ENCODE measurements around the gene TPSB2. TPM values are rescaled to one million over a fixed set of nuclear protein-coding genes. Genes with fewer than 3 reads are reported as not detected.

The TPSB2 gene
- total RNA-seq, 1 experiment from 2014 or later = not detected

DNA sequence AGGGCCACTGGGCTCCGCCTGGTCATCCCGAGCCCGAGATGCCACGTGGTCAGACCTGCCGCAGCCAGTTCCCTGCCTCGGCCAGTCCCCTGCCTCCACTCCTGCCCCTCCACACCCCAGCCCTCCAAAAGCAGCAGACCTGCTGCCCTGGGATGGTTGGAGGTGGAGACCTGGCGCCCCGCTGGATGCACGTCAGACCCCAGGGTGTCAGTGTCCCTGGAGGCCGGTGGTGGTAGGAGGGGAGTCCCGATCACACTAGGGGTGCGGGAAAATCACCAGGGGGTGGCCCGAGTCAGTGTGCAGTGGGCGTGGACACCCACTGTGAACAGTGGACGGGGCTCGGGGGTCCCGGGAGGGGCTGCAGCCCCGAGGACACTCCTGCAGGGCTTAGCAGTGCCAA lies 31.8 kb downstream of the TPSB2 start:
- H3K79me2 ChIP-seq (ENCODE audit: low read length) = no peaks in the 10 kb centered on the region
- no TSS peak for BruUV-seq (replicated peaks)

DNA sequence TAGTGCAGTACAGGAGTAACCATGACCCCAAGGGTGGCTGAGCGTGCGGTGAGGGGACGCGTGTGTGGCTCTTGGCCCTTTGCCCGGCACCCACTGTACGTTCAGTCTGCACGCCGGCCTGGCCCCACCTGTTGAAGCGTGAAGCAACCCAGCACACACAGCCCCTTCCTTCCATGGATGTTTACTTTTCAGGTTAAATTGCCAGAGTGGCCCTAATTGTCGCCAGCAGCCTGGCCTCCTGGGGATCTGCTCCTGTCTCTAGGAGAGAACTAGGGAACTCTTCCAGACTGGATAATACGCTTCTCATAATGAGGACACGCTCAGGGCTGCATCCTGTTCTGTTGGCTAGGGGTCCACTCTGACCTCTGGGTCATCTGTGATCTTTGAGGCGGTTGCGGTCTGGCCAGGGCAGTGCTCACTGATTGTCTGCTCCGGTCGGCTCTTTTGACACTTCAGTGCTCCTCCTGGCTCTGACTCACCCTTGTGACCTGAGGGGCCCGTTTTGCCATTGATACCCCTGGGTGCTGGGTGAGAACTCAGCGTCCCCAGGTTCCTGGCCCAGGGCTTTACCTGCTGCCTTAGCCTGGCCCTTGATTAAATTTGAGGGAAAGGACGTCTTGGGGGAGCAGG lies 32.6 kb downstream of the TPSB2 start:
- Histone ChIP-seq H3K36me3 (ENCODE audit: low read depth, low read length) (no peaks in the 10 kb centered on the region), H3K9me3 (ENCODE audit: low read length) (no peaks in the 10 kb centered on the region), H3K4me3 (ENCODE audit: low read length) (no peak overlapping the region), H3K27ac (ENCODE audit: low read length) (no peak overlapping the region), H3K4me1 (ENCODE audit: insufficient read depth, low read length) (no peaks in the 10 kb centered on the region), H3K27me3 (ENCODE audit: low read length) (no peaks in the 10 kb centered on the region), H2AFZ (ENCODE audit: low read length) (no peak overlapping the region), H3K4me2 (ENCODE audit: low read length) (no peak overlapping the region), H3K9me2 (replicated peaks; ENCODE audit: low read length) (no peaks in the 10 kb centered on the region), H4K20me1 (ENCODE audit: low read length) (no peaks in the 10 kb centered on the region), H3K9ac (ENCODE audit: low read length) (no peak overlapping the region), H3F3A (ENCODE audit: low read length, unreplicated experiment) (no peaks in the 10 kb centered on the region), H3K79me2 (ENCODE audit: low read length) (no peaks in the 10 kb centered on the region)
- intact Hi-C loops (cut with micrococcal nuclease) = no loop called here
- no peak for ATAC-seq
- BruUV-seq (replicated peaks) = no TSS peak
- DNase-seq = no peak
- CTCF ChIA-PET = no interaction called here
- POLR2A ChIA-PET (ENCODE audit: unreplicated experiment) = no interaction called here
- TF ChIP-seq EZH2phosphoT487 (IDR thresholded peaks at IDR 0.05; ENCODE audit: borderline replicate concordance, low read length) = no peak
- no peak for TF ChIP-seq EZH2 (IDR thresholded peaks at IDR 0.05; ENCODE audit: low read length, unreplicated experiment)
- TF ChIP-seq, protein P1, sequence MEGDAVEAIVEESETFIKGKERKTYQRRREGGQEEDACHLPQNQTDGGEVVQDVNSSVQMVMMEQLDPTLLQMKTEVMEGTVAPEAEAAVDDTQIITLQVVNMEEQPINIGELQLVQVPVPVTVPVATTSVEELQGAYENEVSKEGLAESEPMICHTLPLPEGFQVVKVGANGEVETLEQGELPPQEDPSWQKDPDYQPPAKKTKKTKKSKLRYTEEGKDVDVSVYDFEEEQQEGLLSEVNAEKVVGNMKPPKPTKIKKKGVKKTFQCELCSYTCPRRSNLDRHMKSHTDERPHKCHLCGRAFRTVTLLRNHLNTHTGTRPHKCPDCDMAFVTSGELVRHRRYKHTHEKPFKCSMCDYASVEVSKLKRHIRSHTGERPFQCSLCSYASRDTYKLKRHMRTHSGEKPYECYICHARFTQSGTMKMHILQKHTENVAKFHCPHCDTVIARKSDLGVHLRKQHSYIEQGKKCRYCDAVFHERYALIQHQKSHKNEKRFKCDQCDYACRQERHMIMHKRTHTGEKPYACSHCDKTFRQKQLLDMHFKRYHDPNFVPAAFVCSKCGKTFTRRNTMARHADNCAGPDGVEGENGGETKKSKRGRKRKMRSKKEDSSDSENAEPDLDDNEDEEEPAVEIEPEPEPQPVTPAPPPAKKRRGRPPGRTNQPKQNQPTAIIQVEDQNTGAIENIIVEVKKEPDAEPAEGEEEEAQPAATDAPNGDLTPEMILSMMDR (conservative IDR thresholded peaks at IDR 0.05; ENCODE audit: low read depth, low read length) = no peak

More for the DNA sequence above, 31.8 kb downstream of the TPSB2 start:
- no peak overlapping the region for H3K4me2 ChIP-seq (ENCODE audit: low read length)
- CTCF ChIA-PET = no interaction called here
- no peak for ATAC-seq
- no peak overlapping the region for H2AFZ ChIP-seq (ENCODE audit: low read length)
- no peaks in the 10 kb centered on the region for H3K9me2 ChIP-seq (replicated peaks; ENCODE audit: low read length)
- no peak overlapping the region for H3K9ac ChIP-seq (ENCODE audit: low read length)
- intact Hi-C loops (cut with micrococcal nuclease) = no loop called here
- no peaks in the 10 kb centered on the region for H4K20me1 ChIP-seq (ENCODE audit: low read length)
- TF ChIP-seq EZH2phosphoT487 (IDR thresholded peaks at IDR 0.05; ENCODE audit: borderline replicate concordance, low read length) = no peak
- TF ChIP-seq EZH2 (IDR thresholded peaks at IDR 0.05; ENCODE audit: low read length, unreplicated experiment) = no peak
- TF ChIP-seq, protein P1 (conservative IDR thresholded peaks at IDR 0.05; ENCODE audit: low read depth, low read length) = no peak
- no peak for DNase-seq
- H3K4me1 ChIP-seq (ENCODE audit: insufficient read depth, low read length) = no peaks in the 10 kb centered on the region
- no peak overlapping the region for H3K4me3 ChIP-seq (ENCODE audit: low read length)
- no peaks in the 10 kb centered on the region for H3K36me3 ChIP-seq (ENCODE audit: low read depth, low read length)
- H3K27me3 ChIP-seq (ENCODE audit: low read length) = no peaks in the 10 kb centered on the region
- no peaks in the 10 kb centered on the region for H3K9me3 ChIP-seq (ENCODE audit: low read length)
- H3K27ac ChIP-seq (ENCODE audit: low read length) = no peak overlapping the region
- POLR2A ChIA-PET (ENCODE audit: unreplicated experiment) = no interaction called here
- H3F3A ChIP-seq (ENCODE audit: low read length, unreplicated experiment) = no peaks in the 10 kb centered on the region

GRCh38 chr16:1196494-1196893 lies 33.5 kb downstream of the TPSB2 start:
- no TSS peak for BruUV-seq (replicated peaks)
- intact Hi-C loops (cut with micrococcal nuclease) = no loop called here
- Histone ChIP-seq H3K27ac (ENCODE audit: low read length) (no peak overlapping the region), H2AFZ (ENCODE audit: low read length) (no peak overlapping the region), H3K27me3 (ENCODE audit: low read length) (no peaks in the 10 kb centered on the region), H3K9me3 (ENCODE audit: low read length) (no peaks in the 10 kb centered on the region), H3K9me2 (replicated peaks; ENCODE audit: low read length) (no peaks in the 10 kb centered on the region), H3F3A (ENCODE audit: low read length, unreplicated experiment) (no peaks in the 10 kb centered on the region), H4K20me1 (ENCODE audit: low read length) (no peaks in the 10 kb centered on the region), H3K4me3 (ENCODE audit: low read length) (no peak overlapping the region), H3K36me3 (ENCODE audit: low read depth, low read length) (no peaks in the 10 kb centered on the region), H3K79me2 (ENCODE audit: low read length) (no peaks in the 10 kb centered on the region), H3K9ac (ENCODE audit: low read length) (no peak overlapping the region), H3K4me2 (ENCODE audit: low read length) (no peak overlapping the region), H3K4me1 (ENCODE audit: insufficient read depth, low read length) (no peaks in the 10 kb centered on the region)
- ChIA-PET CTCF (no interaction called here), POLR2A (ENCODE audit: unreplicated experiment) (no interaction called here)
- no peak for DNase-seq
- no peak for ATAC-seq
- TF ChIP-seq, protein P1 (conservative IDR thresholded peaks at IDR 0.05; ENCODE audit: low read depth, low read length) = no peak
- TF ChIP-seq EZH2 (IDR thresholded peaks at IDR 0.05; ENCODE audit: low read length, unreplicated experiment) (no peak), EZH2phosphoT487 (IDR thresholded peaks at IDR 0.05; ENCODE audit: borderline replicate concordance, low read length) (no peak)
